HG02763 (cell line): ENCODE results near the gene TMEM63B.
"Not testable (repeated sequence)": the region's sequence is repeated elsewhere in the genome, so short reads cannot be mapped to it uniquely, and the experiment has no call there.

Experiments
- ATAC-seq: cut with Tn5 transposase; IDR thresholded peaks from one replicate; pipeline ENCODE4 v1.9.1; 2021; ENCODE audit warnings: mild to moderate bottlenecking, moderate library complexity; ENCODE audit not compliant: unreplicated experiment

TMEM63B gene

DNA sequence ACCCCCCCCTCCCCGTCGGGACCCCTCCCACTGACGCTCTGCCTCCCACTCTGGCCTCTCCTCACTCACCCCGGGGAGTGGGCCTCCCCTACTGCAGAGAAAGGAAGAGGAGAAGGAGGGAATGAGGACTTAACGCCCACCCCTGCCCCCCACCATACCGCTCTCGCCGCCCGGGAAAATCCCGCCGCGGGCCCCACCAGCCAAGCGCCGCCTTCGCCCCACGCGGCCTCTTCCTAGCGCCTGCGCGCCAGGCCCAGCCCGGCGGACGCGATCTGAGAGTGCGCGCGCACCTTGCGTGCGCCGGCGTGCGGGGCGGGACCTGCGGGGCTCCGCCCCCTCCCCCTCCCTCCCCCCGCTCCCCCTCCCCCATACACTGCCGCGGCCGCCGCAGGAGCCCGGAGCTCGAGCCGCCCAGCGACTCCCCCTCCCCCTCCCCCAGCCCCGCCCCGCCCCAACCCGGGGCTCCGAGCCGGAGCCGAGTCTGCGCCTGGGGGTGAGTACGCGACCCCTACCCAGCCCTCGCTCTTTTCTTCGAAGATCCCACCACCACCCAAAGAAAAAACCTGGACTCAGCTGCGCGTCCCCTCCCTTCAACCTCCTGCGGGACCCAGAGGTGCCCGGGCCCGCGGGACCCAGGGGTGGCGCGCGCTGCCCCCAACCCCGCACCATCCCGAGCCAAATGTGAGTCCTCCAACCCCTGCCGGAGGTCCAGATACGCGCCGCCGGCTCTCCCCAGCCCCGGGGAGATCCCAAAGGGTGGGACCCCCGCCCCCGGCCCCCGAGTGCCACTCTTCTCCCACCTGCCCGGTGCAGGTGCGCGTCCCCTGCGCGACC lies at the start of gene TMEM63B, which contains the start of gene MRPL14:
TMEM63B (plus strand) TSS at position 369 of the 834 bp plus-strand sequence. CDS start 7,031 bp downstream, outside the sequence.
MRPL14 (minus strand) TSS at position 267 of the 834 bp plus-strand sequence. CDS start 10,841 bp downstream, outside the sequence.
- peak; percentile 82 for ATAC-seq

GRCh38 chr6:44078219-44078826 lies 49.0 kb upstream of the TMEM63B start:
- no peak for ATAC-seq

- no peak for ATAC-seq
These were observed 48.3 kb upstream of the TMEM63B start for GRCh38 chr6:44078827-44079671.

DNA sequence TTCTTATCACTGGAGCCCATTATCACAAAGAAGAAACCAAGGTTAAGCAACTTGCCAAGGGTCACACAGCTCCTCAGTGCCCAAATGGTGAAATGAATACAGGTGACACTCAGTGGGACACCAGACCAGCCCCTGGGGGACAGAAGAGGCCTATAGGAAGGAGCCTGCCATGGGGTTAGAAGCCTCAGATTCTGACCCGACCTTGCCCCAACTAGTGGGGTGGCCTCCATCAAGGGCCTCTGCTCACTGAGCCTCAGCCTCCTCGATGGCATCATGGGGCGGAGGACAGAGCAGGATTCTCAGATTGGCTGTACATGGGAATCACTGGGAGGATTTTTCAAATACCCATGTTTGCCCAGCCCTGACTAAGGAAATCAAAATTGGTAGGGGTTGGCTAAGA lies 47.7 kb upstream of the TMEM63B start:
- no peak for ATAC-seq

- no peak for ATAC-seq
These were observed 46.5 kb upstream of the TMEM63B start for GRCh38 chr6:44080561-44081521.

DNA sequence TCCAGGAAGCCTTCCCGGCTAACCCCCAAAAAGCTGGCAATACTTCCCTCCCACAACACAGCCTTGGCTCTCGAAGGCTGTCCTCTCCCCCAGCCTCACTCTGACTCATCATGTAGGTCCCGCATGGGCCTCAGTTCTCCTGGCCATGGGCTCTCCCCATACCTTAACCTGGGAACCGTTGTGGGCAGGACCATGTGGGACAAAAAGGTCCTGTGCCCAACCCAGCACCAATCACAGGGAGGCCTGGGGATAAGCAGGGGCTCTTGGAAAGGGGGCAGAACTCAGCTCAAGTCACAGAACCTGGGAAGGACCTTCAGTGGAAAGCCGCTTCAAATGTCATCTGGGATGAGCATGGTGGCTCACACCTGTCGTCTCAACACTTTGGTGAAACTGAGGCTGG lies 45.6 kb upstream of the TMEM63B start:
- no peak for ATAC-seq

- ATAC-seq: no peak
These were observed 44.5 kb upstream of the TMEM63B start for GRCh38 chr6:44082872-44083321.

DNA sequence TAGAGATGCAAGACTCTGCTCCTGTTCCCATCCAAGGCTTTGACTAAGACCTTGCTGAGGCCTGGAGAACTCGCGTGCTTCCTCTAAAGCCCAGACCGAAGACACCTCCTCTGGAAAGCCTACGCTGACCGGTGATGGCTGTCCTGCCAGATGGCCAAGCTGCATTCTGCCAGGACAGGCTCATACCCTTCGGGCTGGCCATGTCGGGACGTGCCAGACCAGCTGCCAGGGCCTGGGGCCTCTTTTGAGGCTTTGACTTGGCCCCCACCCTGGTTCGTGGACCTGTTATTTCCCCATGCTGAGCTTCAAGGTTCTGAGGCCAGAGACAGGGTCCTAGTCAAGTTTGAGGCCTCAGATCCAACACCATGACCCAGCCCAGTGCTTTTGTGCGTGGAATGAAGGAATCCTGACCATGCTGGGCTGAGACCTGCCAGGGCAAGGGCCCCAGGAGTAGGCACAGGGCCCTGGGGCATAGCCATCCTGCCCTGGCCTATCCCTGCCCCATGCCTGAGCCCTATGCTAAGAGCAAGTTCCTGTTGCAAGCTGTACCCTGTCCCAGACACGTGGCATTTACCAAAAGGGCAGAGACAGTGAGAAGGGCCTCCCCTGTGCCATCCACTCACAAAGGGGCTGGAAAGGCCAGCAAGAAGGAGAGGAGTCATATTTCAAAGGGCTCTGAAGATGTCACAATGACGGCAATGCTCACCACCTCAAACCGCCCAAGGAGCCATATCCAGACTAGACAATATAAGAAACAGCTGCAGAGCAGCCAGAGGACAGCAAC lies 42.9 kb upstream of the TMEM63B start:
- no peak for ATAC-seq

GRCh38 chr6:44085219-44085618 lies 42.1 kb upstream of the TMEM63B start:
- no peak for ATAC-seq

DNA sequence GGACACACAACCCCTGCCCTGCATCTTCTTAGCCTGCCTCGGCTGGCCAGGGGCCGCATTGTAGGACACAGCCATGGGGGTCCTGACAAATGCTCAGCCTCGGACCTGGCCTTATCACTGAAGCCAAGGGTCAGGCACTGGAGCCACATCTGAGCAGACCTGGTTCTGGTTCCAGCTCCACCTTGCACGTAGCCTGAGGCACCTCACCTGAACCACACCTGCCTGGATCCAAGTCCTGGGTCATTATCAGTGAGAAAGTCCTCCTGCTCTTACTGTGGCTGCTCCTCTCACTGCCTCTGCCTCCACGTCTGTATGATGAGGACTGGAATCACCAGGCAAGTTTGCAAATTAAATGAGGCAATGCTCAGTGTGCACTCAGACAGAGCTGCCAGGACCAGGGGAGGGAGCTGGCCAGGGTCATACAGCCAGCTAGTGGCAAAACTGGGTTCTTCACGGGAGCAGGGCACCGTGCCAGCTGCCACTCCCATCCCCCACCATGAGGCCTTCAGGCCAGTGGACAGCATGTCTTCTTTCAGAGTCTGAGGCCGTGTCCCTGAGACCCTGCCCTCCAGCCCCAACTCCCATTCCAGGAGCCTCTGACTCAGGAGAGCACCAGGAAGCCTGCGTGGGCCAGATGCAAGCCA lies 40.3 kb upstream of the TMEM63B start:
- ATAC-seq: no peak

DNA sequence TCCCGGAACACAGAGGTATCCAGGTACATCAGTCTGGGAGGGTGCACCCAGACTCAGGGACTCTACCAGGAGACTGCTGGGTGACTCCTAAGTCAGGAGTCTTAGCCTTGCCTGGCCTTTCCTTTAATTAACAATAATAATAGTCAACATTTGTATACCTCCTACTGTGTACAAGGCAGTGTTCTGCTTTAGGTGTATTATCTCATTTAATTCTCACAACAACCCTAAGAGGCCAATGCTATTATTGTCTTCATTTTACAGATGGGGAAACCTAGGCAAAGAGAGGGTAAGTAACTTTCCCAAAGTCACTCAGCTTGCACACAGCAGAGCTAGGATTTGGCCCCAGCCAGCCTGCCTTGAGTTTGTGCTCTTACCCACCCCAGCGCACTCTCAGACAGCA lies 39.7 kb upstream of the TMEM63B start:
- ATAC-seq: no peak

DNA sequence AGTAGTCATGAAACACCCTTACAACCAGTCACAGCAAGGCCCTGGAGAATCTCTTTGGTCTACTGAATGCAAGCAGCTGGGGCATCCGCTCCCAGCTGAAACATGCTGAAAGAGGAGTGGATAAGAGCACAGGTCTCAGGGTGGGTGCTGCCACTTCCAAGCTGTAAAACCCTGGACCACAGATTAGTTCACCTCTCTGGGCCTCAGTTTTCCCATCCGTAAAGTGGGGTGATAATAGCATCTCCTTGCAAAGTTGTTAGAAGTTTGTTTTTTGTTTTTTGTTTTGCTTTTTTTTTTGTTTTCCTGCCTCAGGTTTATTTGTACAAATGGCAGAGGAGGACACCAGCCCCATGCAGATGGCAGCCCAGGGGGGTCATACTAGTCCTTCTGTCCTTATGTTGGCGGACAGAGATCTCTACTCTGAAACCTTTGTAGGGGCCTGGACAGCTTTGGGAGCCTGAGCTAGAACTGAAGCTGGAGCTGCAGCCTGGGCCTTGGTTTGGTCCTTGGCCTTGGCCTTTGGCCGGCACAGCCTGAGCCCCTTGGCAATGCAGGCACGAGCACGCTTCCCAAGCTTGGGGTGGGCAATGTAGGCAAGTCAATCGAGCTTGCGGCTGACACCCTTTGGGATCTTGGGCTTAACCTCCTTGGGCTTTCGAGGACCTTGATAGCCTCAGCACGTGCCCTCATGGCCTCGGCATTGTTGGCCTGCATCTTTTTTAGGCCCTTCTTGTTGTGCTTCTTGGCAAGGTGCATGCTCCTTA lies 38.3 kb upstream of the TMEM63B start:
- no peak for ATAC-seq

GRCh38 chr6:44090465-44090864 lies 36.9 kb upstream of the TMEM63B start:
- ATAC-seq: no peak

GRCh38 chr6:44091356-44091755 lies 36.0 kb upstream of the TMEM63B start:
- not testable (repeated sequence) for ATAC-seq

DNA sequence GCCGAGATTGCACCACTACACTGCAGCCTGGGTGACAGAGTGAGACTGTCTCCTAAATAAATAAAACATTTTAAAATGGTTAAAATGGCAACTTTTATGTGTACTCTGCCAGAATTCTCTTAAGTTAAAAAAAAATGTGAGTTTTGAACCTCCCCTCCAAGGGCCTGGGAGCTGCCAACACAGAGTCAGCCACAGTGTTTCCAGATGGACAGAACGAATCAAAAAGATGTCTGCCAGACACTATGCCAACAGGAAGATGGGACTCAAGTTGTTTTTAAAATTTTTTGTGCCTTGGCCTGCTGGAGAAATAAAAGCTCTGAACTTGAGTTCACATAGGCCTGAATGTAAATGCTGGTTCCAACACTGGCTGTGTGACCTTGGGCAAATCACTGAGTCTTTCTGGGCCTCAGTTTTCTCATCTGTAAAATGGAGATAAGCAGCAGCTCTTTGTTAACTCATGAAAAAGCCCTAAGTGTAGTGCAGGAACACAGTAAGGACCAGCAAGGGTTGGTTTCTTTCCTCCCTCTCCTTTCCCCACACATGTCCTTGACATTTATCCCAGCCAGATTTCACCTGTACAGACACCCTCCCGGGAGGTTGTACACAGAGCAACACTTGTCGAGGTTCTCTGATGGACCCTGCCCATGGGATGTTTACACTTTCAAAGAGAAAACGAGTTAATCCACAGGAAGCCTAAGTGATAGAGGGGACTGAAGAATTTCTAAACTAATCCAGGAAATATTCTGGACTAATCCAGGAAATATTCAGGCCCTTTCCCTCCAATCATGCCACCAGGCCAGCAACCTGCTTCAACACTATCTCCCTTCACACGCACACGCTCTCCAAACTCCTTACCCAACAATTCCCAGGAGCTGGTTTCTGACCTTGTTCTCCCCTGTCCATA lies 35.1 kb upstream of the TMEM63B start:
- ATAC-seq: no peak

DNA sequence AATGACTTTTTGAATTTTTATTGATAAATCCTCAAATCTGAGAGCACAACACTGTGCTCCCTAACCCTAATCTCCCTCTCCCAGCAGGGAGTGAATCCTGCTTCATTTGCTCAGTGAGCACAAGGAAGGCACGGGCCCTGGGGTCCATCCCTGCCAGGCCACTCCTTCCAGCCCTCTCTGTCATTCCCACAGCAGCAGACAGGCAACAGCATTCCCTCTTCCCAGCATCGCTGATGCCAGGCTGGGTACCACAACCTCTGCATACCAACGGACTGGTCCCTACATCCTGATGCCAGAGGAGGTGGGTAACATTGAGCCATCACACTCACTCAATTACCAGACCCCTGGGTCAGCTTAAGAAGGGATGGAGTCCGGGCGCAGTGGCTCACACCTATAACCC lies 34.3 kb upstream of the TMEM63B start:
- no peak for ATAC-seq

DNA sequence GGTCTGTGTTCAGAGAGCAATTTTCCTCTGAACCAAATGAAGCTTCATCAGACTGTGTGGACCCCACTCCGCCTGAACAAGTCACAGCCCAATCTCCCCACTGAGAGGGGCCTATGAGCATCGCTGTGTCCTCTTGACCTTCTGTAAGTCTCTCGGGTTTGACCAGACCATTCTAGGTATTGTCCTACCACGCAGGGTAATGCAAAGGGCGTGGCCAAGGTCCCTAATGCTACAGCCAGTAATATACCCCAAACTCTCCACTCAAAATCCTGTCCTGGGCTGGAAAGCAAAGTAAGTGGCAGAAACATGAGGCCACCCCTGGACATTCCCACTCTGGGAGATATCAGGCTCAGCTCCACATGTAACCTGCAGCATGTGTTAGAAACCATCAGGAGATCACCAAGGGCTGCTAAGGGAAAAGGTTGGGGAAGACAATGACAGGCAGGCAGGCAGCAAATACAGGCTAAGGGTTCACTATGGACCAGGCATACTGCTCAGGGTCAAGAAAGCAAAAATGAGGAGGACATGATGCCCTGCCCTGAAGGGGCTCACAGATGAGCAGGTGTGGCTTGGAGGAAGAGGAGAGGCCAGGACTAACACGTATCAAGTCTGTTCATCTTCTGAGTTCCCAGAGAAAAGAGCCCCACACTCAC lies 33.5 kb upstream of the TMEM63B start:
- ATAC-seq: no peak
